ENCODE data around the gene PSMG3. TPM values are rescaled to one million over a fixed set of nuclear protein-coding genes. Genes with fewer than 3 reads are reported as not detected.

PSMG3 gene
- total RNA-seq, 1 donor from 2014 or later = 31.7 TPM

DNA sequence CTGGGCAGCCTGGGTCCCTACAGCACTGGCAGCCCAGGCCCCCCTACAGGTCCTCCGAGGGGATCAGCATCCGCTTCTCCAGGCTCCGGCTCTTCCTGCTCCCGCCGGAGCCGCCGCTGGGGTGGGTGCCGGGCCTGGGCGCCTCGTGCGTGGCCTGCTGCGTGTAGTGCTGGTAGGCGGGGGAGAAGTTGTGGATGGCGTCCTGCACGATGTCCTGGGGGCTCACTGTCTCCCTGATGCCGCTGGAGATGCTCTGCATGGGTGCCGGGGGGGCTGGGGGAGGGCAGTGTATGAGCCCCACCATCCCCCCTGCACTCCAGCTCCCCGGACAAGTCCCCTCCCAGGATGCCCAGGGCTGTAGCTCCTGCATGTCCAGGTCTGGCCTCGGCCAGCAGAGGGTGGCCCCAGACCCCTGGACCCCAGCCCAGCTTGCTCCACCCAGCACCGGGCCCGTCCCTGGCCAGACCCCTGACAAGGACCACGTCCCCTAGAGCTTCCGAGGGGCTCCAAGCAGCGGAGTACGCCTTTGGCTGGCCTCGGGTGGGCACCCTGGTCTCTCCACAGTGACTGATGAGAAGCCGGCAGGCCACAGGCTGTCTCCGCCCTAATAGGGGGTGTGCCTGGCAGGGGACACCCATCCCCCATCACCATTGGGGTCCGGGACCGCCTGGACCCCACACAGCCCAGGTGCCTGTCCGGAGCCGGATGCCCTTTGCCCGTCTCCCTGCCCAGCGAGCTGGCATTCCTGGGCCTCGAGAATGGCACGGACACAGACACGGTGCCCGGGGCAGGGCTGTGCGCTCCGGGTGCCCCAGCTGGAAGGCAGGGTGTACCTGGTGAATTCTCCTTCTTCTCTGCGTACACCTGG is 22.7 kb downstream of the PSMG3 start:
- Mint-ChIP-seq H3K4me3 (ENCODE audit: unreplicated experiment) (no peak overlapping the region), H3K9me3 (ENCODE audit: low read depth) (no peaks in the 10 kb centered on the region), H3K27ac (ENCODE audit: unreplicated experiment) (no peak overlapping the region), H3K27me3 (ENCODE audit: low read depth) (no peaks in the 10 kb centered on the region), H3K4me1 (ENCODE audit: low read depth) (no peaks in the 10 kb centered on the region), H3K36me3 (ENCODE audit: low read depth) (no peaks in the 10 kb centered on the region)
- no peak for DNase-seq (ENCODE audit: low spot score)
- no peak for TF ChIP-seq CTCF (IDR thresholded peaks at IDR 0.05)

DNA sequence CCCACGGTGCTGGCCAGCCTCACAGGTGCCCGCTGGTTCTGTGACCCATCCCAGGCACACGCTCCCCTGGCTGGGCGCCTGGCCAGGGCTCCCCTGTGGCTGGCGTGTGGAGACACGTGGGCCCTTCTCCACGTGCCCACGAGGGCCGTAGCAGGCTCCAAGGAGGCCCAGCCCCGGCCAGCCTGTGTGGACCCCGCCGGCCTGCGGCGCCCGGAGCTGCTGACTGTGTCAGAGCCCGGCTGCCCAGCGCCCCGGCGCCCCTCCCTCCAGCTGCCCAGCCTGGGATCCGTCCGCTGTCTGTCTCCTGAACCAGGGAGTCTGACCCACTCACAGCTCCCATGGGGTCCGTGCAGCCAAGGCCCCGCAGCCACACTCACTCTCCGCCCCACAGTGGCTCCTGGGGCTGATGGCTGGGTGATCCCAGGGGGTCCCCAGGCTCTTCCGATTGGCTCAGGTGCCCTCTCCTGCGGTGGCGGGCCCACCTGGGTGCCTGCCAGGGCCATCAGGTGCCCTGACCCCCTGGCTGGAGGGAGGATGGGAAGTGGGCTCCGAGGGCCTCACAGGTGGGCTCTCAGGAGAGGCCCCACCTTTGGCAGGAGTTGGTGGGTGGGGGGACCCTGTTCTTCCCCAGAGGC is 23.4 kb downstream of the PSMG3 start:
- no peak overlapping the region for H3K4me3 Mint-ChIP-seq (ENCODE audit: unreplicated experiment)
- DNase-seq (ENCODE audit: low spot score) = no peak
- TF ChIP-seq CTCF (IDR thresholded peaks at IDR 0.05) = no peak
- H3K27ac Mint-ChIP-seq (ENCODE audit: unreplicated experiment) = no peak overlapping the region
- H3K9me3 Mint-ChIP-seq (ENCODE audit: low read depth) = no peaks in the 10 kb centered on the region
- no peaks in the 10 kb centered on the region for H3K36me3 Mint-ChIP-seq (ENCODE audit: low read depth)
- H3K27me3 Mint-ChIP-seq (ENCODE audit: low read depth) = no peaks in the 10 kb centered on the region
- H3K4me1 Mint-ChIP-seq (ENCODE audit: low read depth) = no peaks in the 10 kb centered on the region

- H3K36me3 Mint-ChIP-seq (ENCODE audit: low read depth) = peaks cover 3% of the 10 kb centered on the region
- no peaks in the 10 kb centered on the region for H3K9me3 Mint-ChIP-seq (ENCODE audit: low read depth)
- H3K27ac Mint-ChIP-seq (ENCODE audit: unreplicated experiment) = peak overlapping the region; percentile 24
- H3K4me3 Mint-ChIP-seq (ENCODE audit: unreplicated experiment) = no peak overlapping the region
- no peak for DNase-seq (ENCODE audit: low spot score)
- H3K27me3 Mint-ChIP-seq (ENCODE audit: low read depth) = no peaks in the 10 kb centered on the region
- no peaks in the 10 kb centered on the region for H3K4me1 Mint-ChIP-seq (ENCODE audit: low read depth)
- TF ChIP-seq CTCF (IDR thresholded peaks at IDR 0.05) = peak; percentile 44
Measured at GRCh38 chr7:1545417-1546246, 24.2 kb downstream of the PSMG3 start.

- Mint-ChIP-seq H3K4me3 (ENCODE audit: unreplicated experiment) (no peak overlapping the region), H3K9me3 (ENCODE audit: low read depth) (no peaks in the 10 kb centered on the region), H3K4me1 (ENCODE audit: low read depth) (no peaks in the 10 kb centered on the region), H3K27me3 (ENCODE audit: low read depth) (no peaks in the 10 kb centered on the region), H3K36me3 (ENCODE audit: low read depth) (peaks cover 3% of the 10 kb centered on the region), H3K27ac (ENCODE audit: unreplicated experiment) (no peak overlapping the region)
- no peak for DNase-seq (ENCODE audit: low spot score)
- TF ChIP-seq CTCF (IDR thresholded peaks at IDR 0.05) = no peak
Measured at GRCh38 chr7:1544896-1545416, 24.9 kb downstream of the PSMG3 start.
